Measurements from ENCODE around the gene DDX1.

The DDX1 gene

DNA sequence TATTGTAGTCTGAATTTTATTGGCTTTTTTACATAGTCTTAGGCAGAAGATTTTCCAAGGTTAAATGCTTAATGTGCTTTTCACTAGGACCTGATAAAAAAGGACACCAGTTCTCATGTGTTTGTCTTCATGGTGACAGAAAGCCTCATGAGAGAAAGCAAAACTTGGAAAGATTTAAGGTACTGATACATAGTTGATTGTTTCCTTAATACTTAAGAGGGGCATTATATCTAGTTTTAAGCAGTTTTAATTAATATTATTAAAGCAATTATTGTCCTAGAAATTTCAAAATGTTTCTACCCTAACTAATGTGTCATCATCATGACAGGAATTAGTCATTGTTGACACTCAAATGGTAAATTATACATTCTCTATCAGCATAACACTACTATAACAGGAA, 35.3 kb downstream of the DDX1 start:
- no peak for DNase-seq (ENCODE audit: low read depth in 3 of 3, low spot score in 1 of 3)

GRCh38 chr2:15627817-15628684, 36.4 kb downstream of the DDX1 start:
- no peak for DNase-seq (ENCODE audit: low read depth in 3 of 3, low spot score in 1 of 3)

GRCh38 chr2:15628899-15629855, 37.5 kb downstream of the DDX1 start:
- DNase-seq (ENCODE audit: low read depth in 3 of 3, low spot score in 1 of 3), result no peak

GRCh38 chr2:15630121-15630977, 38.7 kb downstream of the DDX1 start:
- DNase-seq (ENCODE audit: low read depth in 3 of 3, low spot score in 1 of 3), result no peak

- no peak for DNase-seq (ENCODE audit: low read depth in 3 of 3, low spot score in 1 of 3)
Measured at GRCh38 chr2:15630978-15631719, 39.5 kb downstream of the DDX1 start.

DNA sequence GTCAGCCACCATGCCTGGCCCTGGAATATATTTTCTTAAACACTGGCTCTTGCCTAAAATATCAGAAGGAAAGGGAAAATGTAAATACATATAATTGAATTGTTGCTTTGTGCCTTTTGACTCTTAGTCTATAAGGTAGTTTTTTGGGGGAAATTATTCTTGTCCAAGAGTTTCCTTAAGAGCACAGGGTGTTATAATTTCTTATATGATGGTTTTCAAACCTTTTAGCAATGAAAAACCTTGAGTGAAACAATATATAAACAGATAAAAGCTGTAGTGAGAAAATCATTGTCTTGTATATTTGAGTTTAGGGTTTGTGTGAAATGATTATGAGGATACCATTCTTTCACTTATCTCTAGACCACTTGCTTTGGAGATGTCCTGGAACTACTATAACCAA, 40.2 kb downstream of the DDX1 start:
- DNase-seq (ENCODE audit: low read depth in 3 of 3, low spot score in 1 of 3), result no peak

DNA sequence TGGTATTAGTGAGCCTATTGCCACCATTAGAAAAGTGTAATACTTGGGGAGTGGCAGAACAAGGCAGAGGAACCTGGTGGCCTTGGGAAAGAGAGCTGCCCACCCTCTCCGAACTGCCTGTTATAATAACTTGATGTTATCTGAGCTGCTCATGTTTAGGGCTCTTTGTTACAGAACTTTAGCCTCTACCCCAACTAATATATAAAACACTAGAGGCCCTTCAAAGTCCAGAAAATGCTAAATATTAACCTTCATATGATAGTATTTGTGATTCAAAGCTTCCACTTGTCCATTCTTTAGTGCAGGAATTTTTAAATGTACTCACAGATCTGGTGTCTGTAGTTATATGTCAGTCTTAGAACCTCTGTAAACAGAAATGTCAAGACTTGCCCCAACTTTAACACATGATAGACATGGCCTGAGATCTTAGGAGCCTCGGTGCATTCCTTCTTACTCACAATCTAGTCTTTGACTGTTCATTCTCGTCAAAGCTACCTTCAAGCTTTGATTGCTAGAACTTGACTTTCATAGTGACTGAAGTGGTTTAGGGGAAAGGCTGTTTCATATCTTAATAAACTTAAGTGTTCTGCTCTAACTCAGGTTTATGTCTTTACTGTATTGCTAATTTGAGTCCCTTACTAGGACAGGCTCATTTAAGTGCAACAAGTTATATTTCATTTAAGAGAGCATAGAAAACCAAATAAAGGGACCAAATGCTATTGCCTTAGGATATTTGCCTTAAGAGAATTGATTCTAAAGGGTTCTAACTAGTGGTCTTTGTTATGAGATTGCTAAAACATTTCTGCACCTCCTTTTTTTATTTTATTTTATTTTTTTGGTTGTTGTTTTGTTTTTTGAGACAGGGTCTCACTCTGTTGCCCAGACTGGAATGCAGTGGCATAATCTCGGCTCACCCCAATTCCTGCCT, 41.6 kb downstream of the DDX1 start:
- DNase-seq (ENCODE audit: low read depth in 3 of 3, low spot score in 1 of 3), result no peak

DNA sequence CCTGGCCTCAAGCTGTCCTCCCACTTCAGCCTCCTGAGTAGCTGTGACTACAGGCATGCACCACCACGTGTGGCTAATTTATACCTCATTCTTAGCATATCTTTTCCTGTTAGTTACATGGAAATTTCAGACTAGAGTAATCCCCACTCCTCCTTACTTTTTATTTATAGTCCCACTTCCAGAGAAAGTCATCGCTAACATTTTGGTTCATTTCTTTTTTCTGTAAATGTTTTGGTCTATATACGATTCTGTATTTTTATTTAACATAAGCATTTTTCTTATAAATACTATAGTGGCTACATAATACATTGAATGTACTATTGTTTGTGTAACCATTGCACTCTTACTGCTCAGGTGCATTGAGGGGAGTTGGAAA, 42.3 kb downstream of the DDX1 start:
- DNase-seq (ENCODE audit: low read depth in 3 of 3, low spot score in 1 of 3), result no peak

GRCh38 chr2:15634846-15635490, 43.3 kb downstream of the DDX1 start:
- DNase-seq (ENCODE audit: low read depth in 3 of 3, low spot score in 1 of 3), result no peak

DNA sequence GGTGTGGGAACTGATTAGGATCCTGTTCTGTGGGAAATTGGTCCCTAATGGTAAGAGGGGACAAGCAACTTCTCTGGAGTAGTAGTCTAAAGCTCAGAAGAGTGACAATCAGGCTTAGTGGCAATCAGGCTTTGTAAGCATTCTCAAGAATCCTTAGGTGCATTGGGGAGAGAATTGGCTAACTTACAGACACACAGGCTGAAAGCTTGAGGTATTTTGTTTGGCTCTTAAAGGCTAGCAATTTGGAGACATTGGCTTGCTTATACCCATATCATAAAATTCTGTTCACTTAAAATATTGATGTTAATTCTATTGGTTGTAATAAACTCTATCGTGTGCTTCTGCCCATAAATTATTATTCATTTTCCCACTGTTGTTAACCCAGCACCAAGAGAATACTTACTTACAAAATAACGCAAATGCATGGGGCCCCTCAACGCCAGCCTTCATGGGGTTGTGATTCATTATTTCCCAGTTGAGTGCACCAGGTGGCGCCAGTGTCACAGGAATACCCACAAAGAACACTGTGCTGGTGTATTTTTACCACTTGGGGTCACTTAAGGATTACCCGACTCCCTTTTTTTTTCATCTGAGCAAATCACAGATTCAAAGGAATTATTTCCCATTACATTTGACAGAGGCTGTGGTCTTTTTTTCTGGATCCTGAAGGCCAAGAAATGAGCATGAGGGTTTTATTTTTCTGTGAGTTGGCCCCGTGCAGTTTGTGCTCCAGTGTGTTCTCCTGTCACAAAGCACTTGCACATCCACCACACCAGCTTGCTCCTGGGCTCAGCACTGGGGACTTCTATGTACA, 45.5 kb downstream of the DDX1 start:
- peak in 2 of 3 donors; percentile 18 to 35 for DNase-seq (ENCODE audit: low read depth in 3 of 3, low spot score in 1 of 3)

GRCh38 chr2:15638720-15639119, 47.1 kb downstream of the DDX1 start:
- no peak for DNase-seq (ENCODE audit: low read depth in 3 of 3, low spot score in 1 of 3)

DNA sequence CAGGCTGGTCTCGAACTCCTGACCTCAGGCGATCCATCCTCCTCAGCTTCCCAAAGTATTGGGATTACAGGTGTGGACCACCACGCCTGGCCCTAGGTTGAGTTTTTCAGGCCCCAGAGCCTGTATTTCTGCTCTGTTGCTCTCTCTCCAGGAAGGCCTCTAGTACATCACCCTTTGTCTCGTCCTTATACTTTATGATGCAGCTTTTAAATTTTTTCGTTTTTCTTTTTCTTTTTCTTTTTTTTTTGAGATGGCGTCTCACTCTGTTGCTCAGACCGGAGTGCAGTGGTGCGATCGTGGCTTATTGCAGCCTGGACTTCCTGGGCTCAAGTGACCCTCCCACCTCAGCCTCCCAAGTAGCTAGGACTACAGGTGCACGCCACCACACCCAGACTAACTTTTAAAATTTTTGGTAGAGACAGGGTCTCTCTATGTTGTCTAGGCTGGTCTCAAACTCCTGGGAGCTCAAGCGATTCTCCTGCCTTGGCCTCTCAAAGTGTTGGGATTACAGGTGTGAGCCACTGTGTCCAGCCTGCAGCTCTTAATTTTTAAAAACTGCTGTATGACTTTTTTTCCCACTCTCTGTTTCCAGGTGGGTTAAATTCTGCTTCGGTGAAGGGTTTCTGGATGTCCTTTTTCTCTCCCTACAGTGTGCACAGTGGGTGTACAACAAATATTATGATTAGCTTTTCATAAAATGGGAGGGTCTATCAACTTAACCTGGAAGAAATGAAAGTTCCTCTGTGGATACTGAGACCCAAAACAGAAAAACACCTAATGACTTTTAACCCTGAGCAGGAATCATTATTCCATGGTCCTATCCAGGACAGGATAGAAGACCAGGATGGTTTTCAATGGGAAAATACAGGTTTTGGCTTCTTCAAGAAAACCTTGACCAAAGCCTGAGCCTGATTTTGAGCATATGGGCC, 47.9 kb downstream of the DDX1 start:
- no peak for DNase-seq (ENCODE audit: low read depth in 3 of 3, low spot score in 1 of 3)

DNA sequence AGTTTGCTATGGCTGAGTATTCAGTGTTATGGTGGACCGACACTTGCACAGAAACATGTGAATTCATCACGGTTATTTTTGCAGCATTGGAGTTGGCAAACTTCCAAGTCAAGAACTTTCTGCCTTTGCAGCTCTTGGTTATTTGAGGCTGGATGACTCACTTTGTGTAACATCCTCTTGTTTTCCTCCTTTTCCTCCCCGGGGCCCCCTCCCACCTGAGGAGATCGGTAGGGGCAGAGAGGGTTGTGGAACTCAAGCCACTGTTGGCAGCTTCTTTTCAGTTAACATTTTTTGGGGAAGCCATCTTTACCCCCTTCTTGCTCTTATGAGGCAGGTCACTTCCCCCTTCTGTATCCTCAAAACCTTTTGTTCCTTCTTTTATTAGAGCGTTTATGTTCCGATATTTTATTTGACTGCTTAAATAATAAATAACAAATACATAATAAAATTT, 48.6 kb downstream of the DDX1 start:
- DNase-seq (ENCODE audit: low read depth in 3 of 3, low spot score in 1 of 3), result no peak

DNA sequence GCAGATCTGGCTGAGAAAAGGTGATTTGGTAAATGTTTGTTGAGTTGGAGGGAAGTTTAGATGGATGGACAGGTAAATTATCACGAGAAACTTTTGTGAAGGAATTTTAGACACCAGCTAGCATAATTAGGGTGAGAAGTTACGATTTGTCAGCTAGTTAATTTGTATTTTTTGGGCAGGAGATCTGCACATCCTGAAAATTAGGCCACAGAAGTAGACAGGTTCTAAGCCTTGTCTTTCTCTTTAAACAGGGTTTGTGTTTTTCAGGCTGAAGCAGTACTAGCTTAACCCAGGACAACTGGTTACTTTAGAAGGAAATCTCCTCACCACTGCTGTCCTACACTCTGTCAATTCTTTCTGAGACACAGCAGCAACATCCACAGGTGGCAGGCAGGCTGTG, 49.1 kb downstream of the DDX1 start:
- no peak for DNase-seq (ENCODE audit: low read depth in 3 of 3, low spot score in 1 of 3)

GRCh38 chr2:15641530-15641982, 49.9 kb downstream of the DDX1 start:
- DNase-seq (ENCODE audit: low read depth in 3 of 3, low spot score in 1 of 3), result no peak

DNA sequence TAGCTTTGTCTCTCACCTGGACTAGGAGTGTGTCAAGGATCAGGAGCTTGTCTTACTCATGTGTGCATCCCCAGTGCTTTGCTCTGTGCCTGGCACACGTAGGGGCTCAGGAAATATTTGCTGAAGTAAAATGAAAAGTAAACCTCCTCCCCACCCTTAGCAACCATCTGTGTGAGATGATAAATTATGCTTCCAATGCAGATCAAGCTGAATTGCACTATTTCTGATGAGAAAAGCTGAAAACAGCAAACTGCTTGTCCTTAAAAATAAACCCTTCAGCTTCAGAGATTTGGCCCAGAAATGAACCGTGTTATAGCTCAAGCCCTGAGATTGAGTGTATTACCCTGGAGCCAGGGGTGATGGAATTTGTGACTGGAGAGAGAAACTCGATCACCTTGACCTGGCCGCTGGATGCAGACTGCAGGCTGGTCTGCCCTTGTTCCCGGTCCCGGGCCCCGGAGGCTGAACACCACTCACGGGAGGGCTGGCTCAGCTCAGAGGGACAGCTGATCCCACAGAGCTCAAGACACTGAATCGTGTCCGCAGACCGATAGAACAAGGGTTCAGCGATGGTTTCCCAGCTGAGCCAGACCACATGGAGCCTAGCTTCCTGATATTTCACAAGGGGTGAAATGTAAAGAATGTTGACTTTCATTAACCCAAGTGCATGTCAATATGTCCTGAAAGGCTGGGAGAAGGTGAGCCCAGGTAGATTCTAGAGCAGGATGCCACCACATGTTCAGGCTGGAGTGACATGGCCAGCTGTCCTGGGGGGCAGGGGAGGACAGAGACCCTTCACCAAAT, 50.5 kb downstream of the DDX1 start:
- DNase-seq (ENCODE audit: low read depth in 3 of 3, low spot score in 1 of 3), result no peak

Measured in stimulated activated CD4-positive, alpha-beta T cell treated with anti-CD3 and anti-CD28 coated beads, TNF-alpha, amount 100 ng/mL, for 1 hour (primary cell).